Mesenteric fat pad (tissue), 1 donor: ENCODE measurements around the gene ABCC9. TPM values are rescaled to one million over a fixed set of nuclear protein-coding genes. Genes with fewer than 3 reads are reported as not detected.
"Not testable (repeated sequence)": the region's sequence is repeated elsewhere in the genome, so short reads cannot be mapped to it uniquely, and the experiment has no call there.

Experiments used
- DNase-seq: peaks from one replicate; pipeline ENCODE4 v3.0.0-alpha.2; 2020; ENCODE audit warnings: low spot score
- total RNA-seq: library from RNA; stranded (reverse); fragmentation: NEBNext Ultra II Directional; extraction: Animal tissue kit (Norgen Biotek cat#: 25700); gene quantifications from one replicate; pipeline ENCODE4 v1.2.1, GENCODE V29; 2021
- donor health status: DM: yes; HTN: yes; CAD: no.

ABCC9 gene
- total RNA-seq, 1 donor from 2014 or later, result 55.1 TPM

DNA sequence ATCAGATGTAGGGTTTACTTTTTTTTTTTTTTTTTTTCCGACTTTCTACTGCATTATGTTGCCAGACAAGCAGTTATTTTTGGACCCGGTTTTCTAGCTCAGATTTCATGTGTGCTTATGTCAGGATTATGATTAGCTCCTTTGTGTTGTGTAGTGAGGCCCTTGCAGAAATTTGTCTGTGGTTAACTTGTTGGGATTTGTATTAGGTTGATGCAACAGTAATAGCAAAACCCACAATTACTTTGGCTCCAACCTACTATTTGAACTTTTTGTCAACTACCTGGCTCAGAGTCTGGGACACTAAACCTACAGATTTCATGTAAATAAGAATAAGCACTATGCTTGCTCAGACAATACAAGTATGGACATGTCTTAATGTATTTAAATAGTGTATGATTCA is 122.6 kb downstream of the ABCC9 start:
- no peak for DNase-seq

DNA sequence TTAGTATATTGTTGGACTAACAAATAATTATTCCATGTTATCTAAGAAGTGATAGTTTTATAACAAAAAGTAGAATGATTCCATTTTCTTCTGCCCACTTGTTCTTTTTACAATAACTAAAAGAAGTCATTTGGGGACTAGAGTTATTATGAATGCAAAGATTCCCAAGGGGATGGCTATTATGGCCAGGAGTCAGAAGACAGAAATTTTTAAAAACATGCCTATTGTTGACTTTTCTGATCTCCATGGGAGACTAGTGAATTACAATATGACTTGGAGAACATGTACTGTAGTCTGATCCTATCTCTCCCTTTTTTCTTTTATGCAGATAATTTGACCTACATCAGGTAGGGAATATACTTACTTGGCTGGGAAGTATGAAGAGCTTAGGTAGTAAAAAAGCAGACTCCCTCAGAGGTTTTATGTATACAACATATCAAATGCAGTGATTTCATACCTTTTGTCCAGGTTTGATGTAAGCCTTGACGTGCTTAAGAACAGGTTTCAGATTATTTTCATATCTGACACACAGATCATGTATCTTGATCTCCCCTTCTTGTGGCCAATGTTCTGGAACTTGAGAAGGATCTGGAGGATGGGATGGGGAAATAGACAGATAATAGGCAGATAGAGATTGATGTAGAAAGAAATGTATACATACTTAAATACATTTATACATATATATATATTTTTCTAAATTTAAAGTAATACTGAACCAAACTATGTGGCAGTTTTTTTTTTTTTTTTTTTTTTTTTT is 125.7 kb downstream of the ABCC9 start:
- no peak for DNase-seq

DNA sequence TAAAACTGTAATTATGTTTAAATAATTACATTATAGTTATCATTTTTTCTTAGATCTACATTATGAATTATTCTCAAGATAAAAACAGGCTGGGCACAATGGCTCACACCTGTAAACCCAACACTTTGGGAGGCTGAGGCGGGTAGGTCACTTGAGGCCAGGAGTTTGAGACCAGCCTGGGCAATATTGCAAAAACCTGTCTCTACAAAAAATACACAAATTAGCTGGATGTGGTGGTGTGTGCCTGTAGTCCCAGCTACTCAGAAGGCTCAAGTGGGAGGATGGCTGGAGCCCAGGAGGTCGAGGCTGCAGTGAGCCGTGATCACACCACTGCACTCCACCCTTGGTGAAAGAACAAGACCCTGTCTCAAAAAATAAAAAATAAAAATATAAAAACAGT is 126.4 kb downstream of the ABCC9 start:
- DNase-seq, result no peak

DNA sequence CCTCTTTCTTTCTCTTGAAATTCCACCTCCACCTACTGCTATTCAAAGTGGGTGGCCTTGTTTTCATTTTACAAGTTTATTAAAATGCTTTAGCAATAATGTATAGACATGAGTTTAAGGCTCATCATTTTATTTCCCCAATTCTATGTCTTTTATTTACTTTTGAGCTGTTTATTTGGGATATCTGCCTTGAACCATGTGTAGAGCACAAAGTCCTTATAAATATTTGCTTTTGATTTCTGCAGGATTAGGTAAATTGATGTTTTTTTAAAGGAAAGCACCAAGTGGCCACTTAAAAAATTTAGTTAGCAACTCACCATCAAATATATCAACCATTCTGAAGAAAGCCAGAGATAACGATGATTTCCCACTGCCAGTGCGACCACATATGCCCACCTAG is 126.9 kb downstream of the ABCC9 start:
- DNase-seq, result no peak

DNA sequence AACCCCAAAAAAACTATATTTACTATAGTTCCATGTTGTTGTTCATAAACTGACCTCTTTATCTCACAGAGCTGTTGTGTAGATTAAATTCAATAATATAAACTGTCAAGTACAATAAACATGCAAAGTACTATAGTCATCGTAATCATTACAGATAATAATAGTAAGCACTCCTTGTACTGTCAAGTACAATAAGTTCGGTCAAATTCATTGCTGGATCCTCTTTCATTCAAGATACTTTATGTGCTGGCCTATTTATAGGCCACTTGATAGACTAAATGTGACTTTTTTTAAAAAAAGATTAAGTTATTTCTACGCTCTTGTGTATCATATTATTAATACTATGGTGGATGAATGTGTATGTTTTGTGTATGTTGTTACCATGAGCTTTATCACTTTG is 127.5 kb downstream of the ABCC9 start:
- DNase-seq, result no peak

DNA sequence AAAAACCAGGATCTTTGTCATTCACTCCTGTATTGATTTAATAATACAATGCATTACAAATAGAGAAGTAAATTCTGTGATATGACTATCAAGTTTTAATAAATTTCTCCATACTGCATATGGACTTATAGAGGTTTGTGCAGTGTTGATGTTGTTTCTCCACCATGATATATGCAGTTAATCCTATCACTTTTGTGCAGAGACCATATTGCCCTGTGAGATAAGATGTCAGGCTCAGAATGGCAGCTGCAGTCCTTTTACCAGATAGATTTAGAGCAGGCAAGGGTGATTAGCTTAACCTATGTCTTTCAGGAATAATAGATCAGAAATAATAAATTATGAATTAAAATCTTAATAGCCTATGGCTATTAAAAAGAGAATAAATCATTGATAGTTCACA is 128.1 kb downstream of the ABCC9 start:
- no peak for DNase-seq

DNA sequence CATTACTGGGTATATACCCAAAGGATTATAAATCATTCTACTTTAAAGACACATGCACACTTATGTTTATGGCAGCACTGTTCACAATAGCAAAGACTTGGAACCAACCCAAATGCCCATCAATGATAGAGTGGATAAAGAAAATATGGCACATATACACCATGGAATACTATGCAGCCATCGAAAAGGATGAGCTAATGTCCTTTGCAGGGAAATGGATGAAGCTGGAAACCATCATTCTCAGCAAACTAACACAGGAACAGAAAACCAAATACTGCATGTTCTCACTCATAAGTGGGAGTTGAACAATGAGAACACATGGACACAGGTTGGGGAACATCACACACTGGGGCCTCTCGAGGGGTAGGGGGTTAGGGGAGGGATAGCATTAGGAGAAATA is 128.9 kb downstream of the ABCC9 start:
- not testable (repeated sequence) for DNase-seq

DNA sequence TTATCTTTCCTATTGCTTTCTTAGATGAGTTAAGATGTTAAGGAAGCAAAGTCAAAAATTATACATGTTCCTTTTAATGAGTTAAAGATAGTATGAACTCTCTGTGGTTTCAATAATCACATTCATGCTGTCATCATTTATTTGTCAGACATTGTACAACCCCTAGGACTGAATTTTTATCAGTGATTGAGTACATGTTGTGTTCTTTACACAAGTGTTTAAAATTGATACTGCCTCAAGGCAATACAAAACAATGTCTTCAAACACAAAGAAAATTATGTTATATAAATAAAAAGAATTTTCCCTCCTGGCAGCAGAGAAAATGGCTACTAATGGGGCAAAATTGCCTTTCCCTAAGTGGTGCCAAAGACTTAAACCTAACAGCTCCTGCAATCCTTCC is 132.1 kb downstream of the ABCC9 start:
- no peak for DNase-seq

DNA sequence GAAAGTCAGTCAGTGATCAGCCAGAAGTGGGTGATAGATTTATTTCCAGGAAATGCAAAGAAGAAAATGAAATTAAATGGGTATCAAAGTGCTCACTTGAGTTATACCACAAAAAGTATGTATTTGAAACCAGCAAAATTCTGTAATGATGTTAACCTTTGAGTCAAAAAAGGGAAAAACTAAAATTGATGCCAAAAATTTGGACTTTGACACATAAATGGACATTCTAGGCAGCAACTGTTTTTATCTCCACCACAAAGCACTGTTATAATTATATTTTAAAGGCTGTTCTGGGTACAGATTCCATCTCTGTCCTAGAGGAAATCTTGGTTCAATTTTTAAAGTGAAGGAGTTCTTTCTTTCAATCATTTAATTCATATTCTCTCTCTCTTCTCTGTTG is 135.0 kb downstream of the ABCC9 start:
- no peak for DNase-seq

DNA sequence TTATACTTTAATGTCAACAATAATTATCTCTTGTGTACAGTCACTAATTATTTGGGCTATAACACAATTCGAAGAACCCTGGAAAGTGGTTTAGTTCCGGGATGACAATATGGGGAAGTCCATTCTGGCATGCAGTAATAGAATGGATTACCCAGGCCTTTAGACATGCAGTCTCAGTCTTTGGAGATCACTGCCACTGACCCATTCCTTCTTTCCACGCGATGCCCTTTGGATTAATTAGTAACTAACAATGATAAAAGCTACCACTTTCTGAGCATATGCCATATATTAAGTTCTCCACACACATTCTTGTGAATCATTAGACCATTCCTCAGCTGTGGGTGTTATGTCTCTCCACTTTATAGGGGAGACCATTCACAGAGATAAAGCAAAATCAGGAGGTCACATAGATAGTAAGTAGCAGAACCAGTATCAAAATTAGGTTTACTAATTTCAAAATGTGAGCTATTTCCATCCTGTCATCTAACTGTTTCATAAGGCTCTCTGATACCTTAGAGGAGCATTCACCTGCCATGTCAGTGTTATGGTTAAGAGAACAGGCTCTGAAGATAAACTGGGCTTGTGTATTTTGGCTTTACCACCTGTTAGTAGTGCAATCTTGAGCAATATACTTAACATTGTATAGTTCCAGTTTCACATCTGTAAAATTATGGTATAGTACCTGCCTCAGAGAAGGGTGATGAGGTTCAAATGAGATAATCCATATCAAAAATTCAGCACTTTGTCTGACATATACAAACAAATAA is 139.5 kb downstream of the ABCC9 start:
- no peak for DNase-seq

DNA sequence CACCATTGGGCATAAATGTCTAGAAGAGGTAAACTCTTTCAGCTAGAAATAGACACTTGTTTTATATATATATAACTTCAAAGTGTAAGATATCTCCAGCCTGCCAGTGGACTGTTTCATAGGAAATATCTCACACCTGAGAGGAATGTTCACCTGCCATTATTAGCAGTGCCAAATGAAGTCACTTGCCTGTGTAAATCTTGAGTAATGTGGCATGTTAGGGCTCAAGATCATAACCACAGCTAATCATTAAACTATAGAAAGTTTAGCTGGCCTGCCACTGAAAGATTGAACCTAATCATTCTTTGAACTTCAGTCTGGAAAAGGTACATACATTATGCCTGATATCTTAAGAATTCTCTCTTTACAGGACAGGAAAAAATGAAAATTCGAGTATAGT is 141.2 kb downstream of the ABCC9 start:
- DNase-seq, result no peak

DNA sequence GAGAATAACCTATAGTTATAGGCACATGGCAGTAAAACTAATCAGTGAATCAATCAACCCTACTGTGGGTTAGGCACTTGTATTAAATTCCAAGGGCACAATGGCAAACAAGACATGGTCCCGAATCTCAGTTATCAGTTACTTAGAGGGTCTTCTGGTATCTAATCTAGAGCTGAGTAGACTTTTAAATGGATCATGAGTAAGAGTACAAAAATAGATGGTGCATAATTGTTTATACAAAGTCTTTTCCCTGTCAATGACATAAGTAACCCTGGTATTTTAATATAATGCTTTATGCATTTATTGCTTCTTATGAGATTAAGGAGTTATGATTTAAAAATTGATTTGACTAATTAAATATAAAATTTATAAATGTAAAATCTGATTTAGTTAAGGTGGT is 143.7 kb downstream of the ABCC9 start:
- no peak for DNase-seq

DNA sequence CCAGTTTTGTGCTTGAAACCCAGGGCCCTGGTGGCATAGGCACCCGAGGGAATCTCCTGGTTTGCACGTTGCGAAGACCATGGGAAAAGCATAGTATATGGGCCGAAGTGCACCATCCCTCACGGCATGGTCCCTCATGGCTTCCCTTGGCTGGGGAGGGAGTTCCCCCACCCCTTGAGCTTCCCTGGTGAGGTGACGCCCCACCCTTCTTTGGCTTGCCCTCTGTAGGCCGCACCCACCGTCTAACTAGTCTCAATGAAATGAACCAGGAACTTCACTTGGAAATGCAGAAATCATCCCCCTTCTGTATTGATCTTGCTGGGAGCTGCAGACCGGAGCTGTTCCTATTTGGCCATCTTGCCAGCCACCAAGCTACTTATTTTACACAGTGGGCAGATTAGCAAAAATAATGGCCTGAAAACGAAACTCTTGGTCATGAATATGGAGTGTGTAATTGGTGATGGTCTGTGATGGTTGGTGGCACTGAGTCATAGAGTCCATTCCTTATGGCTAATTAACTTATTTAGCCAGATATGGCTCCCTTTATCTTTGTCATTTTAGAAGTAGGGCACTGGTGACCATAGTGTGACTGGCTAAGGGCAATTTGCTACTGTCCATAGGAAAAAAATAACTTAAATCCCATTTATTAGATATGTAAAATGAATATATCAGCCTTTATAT is 145.4 kb downstream of the ABCC9 start:
- DNase-seq, result no peak

DNA sequence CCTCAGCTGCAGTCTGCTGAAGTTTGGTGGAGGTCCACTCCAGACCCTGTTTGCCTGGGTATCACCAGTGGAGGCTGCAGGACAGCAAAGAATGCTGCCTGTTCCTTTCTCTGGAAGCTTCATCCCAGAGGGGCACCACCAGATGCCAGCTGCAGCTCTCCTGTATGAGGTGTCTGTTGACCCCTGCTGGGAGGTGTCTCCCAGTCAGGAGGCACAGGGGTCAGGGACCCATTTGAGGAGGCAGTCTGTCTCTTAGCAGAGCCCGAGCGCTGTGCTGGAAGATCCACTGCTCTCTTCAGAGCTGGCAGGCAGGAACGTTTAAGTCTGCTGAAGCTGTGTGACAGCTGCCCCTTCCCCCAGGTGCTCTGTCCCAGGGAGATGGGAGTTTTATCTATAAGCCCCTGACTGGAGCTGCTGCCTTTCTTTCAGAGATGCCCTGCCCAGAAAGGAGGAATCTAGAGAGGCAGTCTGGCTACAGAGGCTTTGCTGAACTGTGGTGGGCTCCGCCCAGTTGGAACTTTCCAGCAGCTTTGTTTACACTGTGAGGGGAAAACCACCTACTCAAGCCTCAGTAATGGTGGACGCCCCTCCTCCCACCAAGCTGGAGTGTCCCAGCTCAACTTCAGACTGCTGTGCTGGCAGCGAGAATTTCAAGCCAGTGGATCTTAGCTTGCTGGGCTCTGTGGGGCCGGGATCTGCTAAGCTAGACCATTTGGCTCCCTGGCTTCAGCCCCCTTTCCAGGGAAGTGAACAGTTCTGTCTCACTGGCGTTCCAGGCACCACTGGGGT is 146.2 kb downstream of the ABCC9 start:
- not testable (repeated sequence) for DNase-seq

DNA sequence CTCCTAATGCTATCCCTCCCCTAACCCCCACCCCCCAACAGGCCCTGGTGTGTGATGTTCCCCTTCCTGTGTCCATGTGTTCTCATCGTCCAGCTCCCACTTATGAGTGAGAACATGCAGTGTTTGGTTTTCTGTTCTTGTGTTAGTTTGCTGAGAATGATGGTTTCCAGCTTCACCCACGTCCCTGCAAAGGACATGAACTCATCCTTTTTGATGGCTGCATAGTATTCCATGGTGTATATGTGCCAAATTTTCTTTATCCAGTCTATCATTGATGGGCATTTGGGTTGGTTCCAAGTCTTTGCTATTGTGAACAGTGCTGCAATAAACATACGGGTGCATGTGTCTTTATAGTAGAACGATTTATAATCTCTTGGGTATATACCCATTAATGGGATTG is 151.5 kb downstream of the ABCC9 start:
- DNase-seq, result not testable (repeated sequence)

DNA sequence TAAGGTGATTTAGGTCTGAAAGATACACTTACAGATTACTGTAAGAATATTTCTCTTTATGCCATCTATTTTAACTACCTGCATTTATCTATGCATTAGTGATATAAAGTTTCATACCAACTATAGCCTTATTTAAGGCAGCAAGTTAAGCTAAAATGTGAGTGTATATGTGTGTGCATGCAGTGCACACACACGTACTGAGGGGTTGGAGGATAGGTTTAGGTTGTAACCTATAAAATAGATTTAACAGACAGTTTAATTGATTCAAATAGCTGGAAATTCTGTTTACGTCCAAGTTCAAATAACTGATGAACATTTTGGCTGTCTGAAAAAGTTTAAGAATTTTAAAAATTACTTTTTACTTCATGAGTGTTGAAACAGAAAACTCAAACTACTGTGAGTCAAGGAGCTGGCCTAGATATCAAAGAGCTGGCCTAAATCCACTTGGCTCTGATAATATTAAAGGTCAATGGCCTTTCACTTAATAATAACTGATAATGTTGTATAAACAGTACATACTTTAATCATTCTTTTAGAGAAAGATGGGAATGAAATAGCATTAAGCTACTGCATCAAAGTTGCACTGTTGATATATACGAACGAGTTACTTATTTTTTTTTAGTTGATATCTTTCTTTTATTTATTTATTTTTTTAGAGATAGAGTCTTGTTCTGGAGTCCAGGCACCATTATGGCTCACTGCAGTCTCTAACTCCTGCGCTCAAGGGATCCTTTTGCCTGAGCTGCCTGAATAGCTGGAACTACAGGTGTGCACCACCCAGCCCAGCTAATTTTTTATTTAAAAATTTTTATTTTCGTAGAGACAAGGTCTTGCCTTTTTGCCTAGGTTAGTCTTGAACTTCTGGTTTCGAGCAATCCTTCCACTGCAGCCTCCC is 152.9 kb downstream of the ABCC9 start:
- no peak for DNase-seq

DNA sequence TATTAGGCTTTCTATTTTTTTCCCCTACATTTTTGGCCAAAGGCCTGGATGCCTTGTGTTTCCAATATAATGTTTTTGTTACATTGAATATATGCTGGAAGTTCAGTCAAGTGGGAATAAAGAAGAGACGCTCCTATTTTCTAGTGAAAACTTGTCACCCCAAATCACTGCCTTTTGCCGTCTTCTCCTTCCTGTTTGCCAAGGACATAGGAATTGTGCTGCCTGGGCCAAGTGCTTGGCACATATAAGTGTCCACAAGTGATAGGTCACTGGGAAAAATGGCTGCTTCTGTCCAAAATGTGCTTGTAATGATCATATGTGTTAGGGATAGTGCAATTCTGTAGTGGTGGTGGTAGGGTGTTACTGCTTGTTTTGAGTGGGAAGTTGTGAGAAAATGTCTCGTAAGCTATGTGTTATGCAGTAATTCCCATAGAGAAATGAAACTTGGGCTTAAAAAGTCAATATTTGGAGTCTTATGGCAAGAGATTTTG is 155.1 kb downstream of the ABCC9 start:
- no peak for DNase-seq

DNA sequence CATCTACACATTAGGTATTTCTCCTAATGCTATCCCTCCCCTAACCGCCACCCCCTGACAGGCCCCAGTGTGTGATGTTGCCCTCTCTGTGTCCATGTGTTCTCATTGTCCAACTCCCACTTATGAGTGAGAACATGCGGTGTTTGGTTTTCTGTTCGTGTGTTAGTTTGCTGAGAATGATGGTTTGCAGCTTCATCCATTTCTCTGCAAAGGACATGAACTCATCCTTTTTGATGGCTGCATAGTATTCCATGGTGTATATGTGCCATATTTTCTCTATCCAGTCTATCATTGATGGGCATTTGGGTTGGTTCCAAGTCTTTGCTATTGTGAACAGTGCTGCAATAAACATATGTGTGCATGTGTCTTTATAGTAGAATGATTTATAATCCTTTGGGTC is 158.5 kb downstream of the ABCC9 start:
- not testable (repeated sequence) for DNase-seq

DNA sequence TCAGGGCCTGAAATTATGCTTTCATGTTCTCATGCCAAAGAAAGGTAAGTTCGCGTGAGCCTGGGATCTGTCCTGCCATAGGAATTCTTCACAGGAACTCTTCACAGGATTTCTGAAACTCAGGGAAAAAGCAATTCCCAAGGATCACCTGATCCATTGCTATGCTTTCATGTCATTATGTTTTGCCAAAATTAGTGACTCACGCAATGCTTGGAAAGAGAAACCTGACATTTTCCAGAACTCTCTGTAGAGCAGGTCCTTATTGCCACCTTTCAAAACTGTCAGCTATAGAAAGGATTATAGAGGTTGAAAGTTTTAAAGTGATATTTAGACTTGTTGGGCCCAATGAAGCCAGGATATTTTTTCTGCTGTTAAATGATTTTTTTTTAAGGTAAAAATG is 160.4 kb downstream of the ABCC9 start:
- DNase-seq, result no peak

DNA sequence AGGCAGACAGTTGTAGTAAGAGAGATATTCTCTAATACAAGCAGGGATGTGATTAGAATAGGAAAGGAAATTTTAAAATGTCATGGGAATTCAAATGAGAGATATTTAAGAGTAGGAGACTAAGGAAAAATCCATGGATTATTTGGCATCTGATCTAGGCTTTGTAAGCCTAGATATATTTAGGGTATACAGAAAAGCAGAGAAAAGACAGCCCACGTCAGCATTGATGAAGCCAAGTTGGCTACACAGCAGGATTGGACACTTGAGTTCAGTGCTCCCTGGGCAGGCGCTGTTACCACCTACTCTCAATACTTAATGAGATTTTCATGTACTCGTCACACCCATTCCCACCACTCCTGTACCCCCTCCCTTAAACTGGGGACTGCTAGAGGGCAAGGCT is 165.1 kb downstream of the ABCC9 start:
- no peak for DNase-seq
